Right lobe of liver (tissue), 6 donors: Measurements from ENCODE around the gene GOLT1A. TPM values are rescaled to one million over a fixed set of nuclear protein-coding genes. Genes with fewer than 3 reads are reported as not detected.
A peak's percentile ranks its signal among the peaks of the same experiment; 100 is the strongest.

Experiments used
- ATAC-seq, 4 donors: fragments of 200-7000 bp; cut with Tn5 transposase; one replicate each; pipeline ENCODE4 v1.9.1; 2020; ENCODE audit warnings: mild to moderate bottlenecking in 4 of 4, moderate library complexity in 4 of 4
- DNase-seq, 3 donors: peaks; one replicate each; pipeline ENCODE4 v3.0.0-alpha.2; 2020
- H3K27ac ChIP-seq, 3 donors: fragments of 200-600 bp; one replicate each; pipeline ENCODE4 v1.8.0; 2022
- H3K27me3 ChIP-seq, 2 donors: fragments of 200-600 bp; one replicate each; pipeline ENCODE4 v1.8.0; 2022
- H3K36me3 ChIP-seq, 4 donors: fragments of 200-600 bp; sonication (generic) in 1 of 4; one replicate each; pipeline versions ENCODE4 v1.5.1 to v1.8.0; 2017 to 2022; ENCODE audit warnings: control low read depth in 1 of 4
- H3K4me1 ChIP-seq, 4 donors: fragments of 200-600 bp; sonication (generic) in 1 of 4; one replicate each; pipeline versions ENCODE4 v1.5.1 to v1.8.0; 2017 to 2022; ENCODE audit warnings: control low read depth in 1 of 4
- H3K4me3 ChIP-seq, 3 donors: fragments of 200-600 bp; one replicate each; pipeline ENCODE4 v1.8.0; 2022
- H3K9me3 ChIP-seq, 4 donors: fragments of 200-600 bp; sonication (generic) in 1 of 4; one replicate each; pipeline versions ENCODE4 v1.5.1 to v1.8.0; 2017 to 2022; ENCODE audit warnings: control low read depth in 1 of 4
- CTCF ChIP-seq, 4 donors: fragments of 200-600 bp in 3 of 4; fragments of 450-650 bp in 1 of 4; IDR thresholded peaks; one replicate each; pipeline versions ENCODE4 v1.5.1 to v1.8.0; 2016 to 2022; ENCODE audit warnings: antibody characterized with exemption in 4 of 4, mild to moderate bottlenecking in 2 of 4
- POLR2A ChIP-seq: fragments of 450-650 bp; IDR thresholded peaks from one replicate; pipeline ENCODE4 v1.6.1; 2017; ENCODE audit warnings: antibody characterized with exemption, mild to moderate bottlenecking
- WGBS: methylation state at CpG from one replicate; pipeline ENCODE4 v1.1.6; 2018; ENCODE audit warnings: low coverage, low lambda C conversion rate; ENCODE audit not compliant: insufficient coverage; ENCODE audit errors: missing lambda C conversion rate; 5-methylcytosine and 5-hydroxymethylcytosine counted together
- intact Hi-C, 2 donors: fragments of 100-400 bp; cut with DNase I; formaldehyde crosslinking; loops; one replicate each; pipeline versions ENCODE4 v1.11.2 to v1.14.1; 2022
- total RNA-seq, 6 experiments: library from RNA; depleted of rRNA in 2 of 6; stranded (reverse); fragments of >200 nt in 2 of 6; fragmentation: NEBNext Ultra II Directional in 3 of 6; extraction: Animal tissue kit (Norgen Biotek cat#: 25700) in 3 of 6; gene quantifications; one replicate each; pipeline versions ENCODE4 v1.1.0 to v1.2.4, GENCODE V29; 2016 to 2023
- donor health status: DM: no; HTN: yes; CAD: no.
- donor health status: DM: no; HTN: no; CAD: no.
- donor health status: DM: no; HTN: no; CAD: no.
- donor health status: DM: no; HTN: yes; CAD: no.
- donor health status: DM: no; HTN: yes; CAD: no.

GOLT1A gene
- total RNA-seq, 6 experiments from 2014 or later: 49.4 to 103 (median 74.5) TPM

GRCh38 chr1:204155881-204156280 is 57.9 kb downstream of the GOLT1A start:
- WGBS: 74% methylated on average over 5 of the region's 10 CpGs
- H3K27ac ChIP-seq: no peak overlapping the region
- no peak overlapping the region for H3K4me3 ChIP-seq
- TF ChIP-seq CTCF (IDR thresholded peaks at IDR 0.05) (no peak), POLR2A (no peak)
- H3K9me3 ChIP-seq: no peaks in the 10 kb centered on the region
- peaks cover 0 to 7% (median 3%) of the 10 kb centered on the region in 4 donors for H3K4me1 ChIP-seq
- ATAC-seq: no peak
- H3K36me3 ChIP-seq: no peaks in the 10 kb centered on the region
- no peak for DNase-seq
- H3K27me3 ChIP-seq: no peaks in the 10 kb centered on the region
- intact Hi-C loops: loop anchor here in 1 of 2 donors (10.0 kb wide), 1 partner anchor 291 kb away; the partner anchor contains the start of gene SNRPE

- H3K27me3 ChIP-seq: no peaks in the 10 kb centered on the region
- WGBS: 100% methylated on average over 1 of the region's 15 CpGs
- H3K4me1 ChIP-seq: peaks cover 0 to 7% (median 3%) of the 10 kb centered on the region in 4 donors
- no peak for TF ChIP-seq CTCF (IDR thresholded peaks at IDR 0.05)
- no peak for TF ChIP-seq POLR2A
- DNase-seq (peak in 1 of 3 donors; percentile 31), ATAC-seq (no peak)
- no peak overlapping the region for H3K27ac ChIP-seq
- no peaks in the 10 kb centered on the region for H3K36me3 ChIP-seq
- intact Hi-C loops: loop anchor here in 1 of 2 donors (10.0 kb wide), 1 partner anchor 290 kb away; the partner anchor contains the start of gene SNRPE
- no peak overlapping the region for H3K4me3 ChIP-seq
- no peaks in the 10 kb centered on the region for H3K9me3 ChIP-seq
Observed at GRCh38 chr1:204154568-204155255, 59.1 kb downstream of the GOLT1A start.

DNA sequence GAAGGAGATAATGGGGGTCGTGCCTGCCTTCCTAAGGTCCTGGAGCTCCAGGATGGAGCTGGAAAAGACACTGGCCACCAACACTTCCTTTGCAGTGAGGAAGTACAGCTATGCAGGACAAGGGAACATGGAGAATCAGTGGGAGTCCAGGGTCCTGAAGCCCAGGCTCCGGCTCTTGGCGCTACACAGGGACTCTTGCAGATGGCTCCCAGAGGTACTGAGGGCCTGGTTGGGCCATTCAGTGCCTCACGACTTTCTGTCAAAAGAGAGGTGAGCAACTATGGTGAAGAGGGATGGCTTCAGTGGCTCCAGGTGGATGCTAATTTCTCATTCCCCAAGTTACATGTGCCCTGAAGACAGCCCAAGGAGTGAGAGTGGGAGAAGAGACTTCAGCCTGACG is 60.1 kb downstream of the GOLT1A start:
- no peaks in the 10 kb centered on the region for H3K36me3 ChIP-seq
- no peak overlapping the region for H3K27ac ChIP-seq
- ATAC-seq: no peak
- H3K4me3 ChIP-seq: no peak overlapping the region
- H3K9me3 ChIP-seq: no peaks in the 10 kb centered on the region
- H3K27me3 ChIP-seq: no peaks in the 10 kb centered on the region
- H3K4me1 ChIP-seq: peaks cover 0 to 7% (median 3%) of the 10 kb centered on the region in 4 donors
- 90% methylated on average over 2 of the region's 5 CpGs for WGBS
- intact Hi-C loops: loop anchor here in 1 of 2 donors (10.0 kb wide), 1 partner anchor 289 kb away; the partner anchor contains the start of gene SNRPE
- no peak for TF ChIP-seq POLR2A
- TF ChIP-seq CTCF (IDR thresholded peaks at IDR 0.05): no peak
- DNase-seq: peak in 1 of 3 donors; percentile 32

GRCh38 chr1:204152310-204153044 is 61.3 kb downstream of the GOLT1A start:
- WGBS: 30% methylated on average over 9 of the region's 25 CpGs

More at GRCh38 chr1:204152310-204153044, 61.3 kb downstream of the GOLT1A start:
- H3K27ac ChIP-seq: peak overlapping the region in 2 of 3 donors; percentile 44 to 86
- ATAC-seq: peak; percentile 44 to 52 (median 49)
- DNase-seq: peak; percentile 39 to 76 (median 73)
- H3K27me3 ChIP-seq: no peaks in the 10 kb centered on the region
- peaks cover 0 to 13% (median 3%) of the 10 kb centered on the region in 4 donors for H3K4me1 ChIP-seq
- H3K9me3 ChIP-seq: no peaks in the 10 kb centered on the region
- intact Hi-C loops: loop anchor here in 1 of 2 donors (10.0 kb wide), 1 partner anchor 288 kb away; the partner anchor contains the start of gene SNRPE
- H3K36me3 ChIP-seq: no peaks in the 10 kb centered on the region
- TF ChIP-seq POLR2A: no peak
- no peak for TF ChIP-seq CTCF (IDR thresholded peaks at IDR 0.05)
- H3K4me3 ChIP-seq: peak overlapping the region; percentile 70 to 98 (median 87)
